ENCODE data around the gene CAMTA1. TPM values are rescaled to one million over a fixed set of nuclear protein-coding genes. Genes with fewer than 3 reads are reported as not detected.

The CAMTA1 gene
- total RNA-seq, 1 experiment from 2014 or later: 60.0 TPM

DNA sequence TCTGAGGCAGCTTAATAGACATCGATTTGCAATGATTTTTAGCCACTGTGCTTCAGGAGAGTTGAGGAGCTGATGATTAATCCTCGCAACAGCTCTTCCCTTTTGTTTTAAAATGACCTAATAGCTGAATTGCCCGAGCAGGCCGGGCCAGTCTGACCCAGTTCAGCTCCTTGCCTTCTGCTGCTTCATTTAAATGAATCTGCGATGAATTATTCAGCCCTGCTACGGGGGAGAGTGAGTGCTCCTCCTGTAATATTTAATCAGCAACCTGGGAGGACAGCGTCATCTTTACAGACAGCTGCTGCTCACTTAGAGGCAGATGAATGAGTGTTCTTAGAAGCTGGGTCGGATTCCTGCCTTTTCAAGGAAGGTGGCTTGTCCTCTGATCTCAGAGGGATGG is 325.1 kb downstream of the CAMTA1 start:
- H3K9me3 Mint-ChIP-seq (ENCODE audit: unreplicated experiment): no peaks in the 10 kb centered on the region
- no peak overlapping the region for H3K4me3 Mint-ChIP-seq (ENCODE audit: unreplicated experiment)
- Histone ChIP-seq H3K4me3 (ENCODE audit: low read depth, low read length) (no peak overlapping the region), H3K36me3 (ENCODE audit: control insufficient read depth, insufficient read depth, low read length) (no peaks in the 10 kb centered on the region), H3K27me3 (replicated peaks; ENCODE audit: control insufficient read depth, insufficient read depth, low read length) (no peaks in the 10 kb centered on the region), H3K4me1 (no peaks in the 10 kb centered on the region), H3K9me3 (no peaks in the 10 kb centered on the region)
- intact Hi-C loops (cut with micrococcal nuclease; ENCODE audit: unreplicated experiment): no loop called here
- H3K27ac Mint-ChIP-seq (ENCODE audit: unreplicated experiment): no peak overlapping the region
- peaks cover 22% of the 10 kb centered on the region for H3K27me3 Mint-ChIP-seq (ENCODE audit: insufficient read depth, unreplicated experiment)
- no peaks in the 10 kb centered on the region for H3K36me3 Mint-ChIP-seq (ENCODE audit: insufficient read depth, unreplicated experiment)
- DNase-seq: no peak
- ChIA-PET POLR2A (no interaction called here), CTCF (no interaction called here)
- no peak for TF ChIP-seq CTCF (IDR thresholded peaks at IDR 0.05; ENCODE audit: insufficient read depth in 1 of 2, low read depth in 1 of 2, low read length in 1 of 2, severe bottlenecking in 1 of 2, unreplicated experiment in 1 of 2)
- no TSS peak for BruUV-seq (replicated peaks)
- no peaks in the 10 kb centered on the region for H3K4me1 Mint-ChIP-seq (ENCODE audit: low read depth, unreplicated experiment)

GRCh38 chr1:7111853-7112252 is 326.6 kb downstream of the CAMTA1 start:
- POLR2A ChIA-PET: no interaction called here
- no peaks in the 10 kb centered on the region for H3K9me3 Mint-ChIP-seq (ENCODE audit: unreplicated experiment)
- peaks cover 24% of the 10 kb centered on the region for H3K27me3 Mint-ChIP-seq (ENCODE audit: insufficient read depth, unreplicated experiment)
- DNase-seq: no peak
- Histone ChIP-seq H3K4me3 (ENCODE audit: low read depth, low read length) (no peak overlapping the region), H3K27me3 (replicated peaks; ENCODE audit: control insufficient read depth, insufficient read depth, low read length) (no peaks in the 10 kb centered on the region), H3K36me3 (ENCODE audit: control insufficient read depth, insufficient read depth, low read length) (no peaks in the 10 kb centered on the region), H3K4me1 (no peaks in the 10 kb centered on the region), H3K9me3 (no peaks in the 10 kb centered on the region)
- no peak overlapping the region for H3K4me3 Mint-ChIP-seq (ENCODE audit: unreplicated experiment)
- intact Hi-C loops (cut with micrococcal nuclease; ENCODE audit: unreplicated experiment): no loop called here
- no TSS peak for BruUV-seq (replicated peaks)
- no peak overlapping the region for H3K27ac Mint-ChIP-seq (ENCODE audit: unreplicated experiment)
- no peaks in the 10 kb centered on the region for H3K36me3 Mint-ChIP-seq (ENCODE audit: insufficient read depth, unreplicated experiment)
- TF ChIP-seq CTCF (IDR thresholded peaks at IDR 0.05; ENCODE audit: insufficient read depth in 1 of 2, low read depth in 1 of 2, low read length in 1 of 2, severe bottlenecking in 1 of 2, unreplicated experiment in 1 of 2): no peak
- H3K4me1 Mint-ChIP-seq (ENCODE audit: low read depth, unreplicated experiment): no peaks in the 10 kb centered on the region
- CTCF ChIA-PET: interaction anchor here (0.6 to 0.7 kb wide), 2 partner anchors 61 to 114 kb away, joined by 3 to 4 read pairs; no protein-coding TSS in a partner anchor

DNA sequence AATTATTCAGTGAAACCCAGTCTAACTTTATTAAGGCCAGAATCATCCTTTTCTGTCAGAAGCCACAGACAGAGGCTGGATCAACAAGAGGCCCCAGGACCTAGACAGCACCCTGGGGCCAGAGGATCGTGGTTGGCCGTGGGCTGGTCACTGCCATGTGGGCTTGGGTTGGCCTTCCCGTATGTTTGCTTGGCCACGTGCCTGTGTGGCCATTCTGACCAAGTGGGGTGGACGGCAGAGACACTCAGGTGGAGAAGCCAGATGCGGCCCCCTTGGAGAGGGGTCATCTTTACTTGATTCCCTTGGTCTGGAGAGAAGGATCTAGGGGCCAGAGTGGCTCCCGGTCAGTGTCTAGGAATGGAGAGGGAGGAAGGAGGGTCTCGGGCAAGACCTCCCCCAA is 327.9 kb downstream of the CAMTA1 start:
- no peaks in the 10 kb centered on the region for H3K36me3 Mint-ChIP-seq (ENCODE audit: insufficient read depth, unreplicated experiment)
- H3K36me3 ChIP-seq (ENCODE audit: control insufficient read depth, insufficient read depth, low read length): no peaks in the 10 kb centered on the region
- intact Hi-C loops (cut with micrococcal nuclease; ENCODE audit: unreplicated experiment): no loop called here
- H3K27ac Mint-ChIP-seq (ENCODE audit: unreplicated experiment): no peak overlapping the region
- no peak overlapping the region for H3K4me3 ChIP-seq (ENCODE audit: low read depth, low read length)
- DNase-seq: no peak
- H3K9me3 ChIP-seq: no peaks in the 10 kb centered on the region
- peaks cover 23% of the 10 kb centered on the region for H3K27me3 Mint-ChIP-seq (ENCODE audit: insufficient read depth, unreplicated experiment)
- no TSS peak for BruUV-seq (replicated peaks)
- POLR2A ChIA-PET: no interaction called here
- no peaks in the 10 kb centered on the region for H3K4me1 ChIP-seq
- CTCF ChIA-PET: no interaction called here
- H3K27me3 ChIP-seq (replicated peaks; ENCODE audit: control insufficient read depth, insufficient read depth, low read length): no peaks in the 10 kb centered on the region
- H3K4me1 Mint-ChIP-seq (ENCODE audit: low read depth, unreplicated experiment): no peaks in the 10 kb centered on the region
- TF ChIP-seq CTCF (IDR thresholded peaks at IDR 0.05; ENCODE audit: insufficient read depth in 1 of 2, low read depth in 1 of 2, low read length in 1 of 2, severe bottlenecking in 1 of 2, unreplicated experiment in 1 of 2): no peak
- no peaks in the 10 kb centered on the region for H3K9me3 Mint-ChIP-seq (ENCODE audit: unreplicated experiment)
- no peak overlapping the region for H3K4me3 Mint-ChIP-seq (ENCODE audit: unreplicated experiment)
